Measurements from ENCODE around the gene RBMY1D. TPM values are rescaled to one million over a fixed set of nuclear protein-coding genes. Genes with fewer than 3 reads are reported as not detected.
"Not testable (repeated sequence)": the region's sequence is repeated elsewhere in the genome, so short reads cannot be mapped to it uniquely, and the experiment has no call there.

Gene RBMY1D
- total RNA-seq: not detected

DNA sequence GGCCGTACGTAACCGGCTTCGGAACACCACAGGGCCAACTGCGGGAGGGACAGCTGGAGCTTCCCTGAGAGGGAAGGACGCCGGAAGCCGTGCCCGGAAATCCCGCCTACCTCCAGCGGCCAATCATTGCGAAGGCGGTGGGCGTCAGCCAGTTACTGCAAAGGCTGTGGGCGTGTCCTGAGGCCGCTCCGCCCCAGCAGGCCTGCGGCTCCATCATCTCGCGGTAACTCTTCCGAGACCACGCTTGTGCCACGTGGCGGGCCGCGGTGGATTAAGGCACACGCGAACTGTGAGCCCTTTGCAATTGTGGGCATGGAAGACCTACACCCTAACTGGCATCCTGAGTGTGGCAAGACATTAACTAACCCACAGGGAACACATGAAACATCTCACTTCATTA, at the start of gene RBMY1D:
Gene RBMY1D, minus strand, starts transcription at position 101 of the 400 bp plus-strand sequence. CDS start 2,013 bp downstream, outside the sequence.
- H3K27me3 ChIP-seq; intact Hi-C loops (cut with DNase I); H3K36me3 ChIP-seq; DNase-seq (ENCODE audit: low spot score in 2 of 2); H3K9me3 ChIP-seq; H3K4me3 ChIP-seq; H3K4me1 ChIP-seq; H3K27ac ChIP-seq: not testable (repeated sequence)

DNA sequence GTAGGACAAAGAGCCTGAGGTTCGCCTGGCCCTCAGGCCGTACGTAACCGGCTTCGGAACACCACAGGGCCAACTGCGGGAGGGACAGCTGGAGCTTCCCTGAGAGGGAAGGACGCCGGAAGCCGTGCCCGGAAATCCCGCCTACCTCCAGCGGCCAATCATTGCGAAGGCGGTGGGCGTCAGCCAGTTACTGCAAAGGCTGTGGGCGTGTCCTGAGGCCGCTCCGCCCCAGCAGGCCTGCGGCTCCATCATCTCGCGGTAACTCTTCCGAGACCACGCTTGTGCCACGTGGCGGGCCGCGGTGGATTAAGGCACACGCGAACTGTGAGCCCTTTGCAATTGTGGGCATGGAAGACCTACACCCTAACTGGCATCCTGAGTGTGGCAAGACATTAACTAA, 23.6 kb upstream of the RBMY1D start, which contains the start of gene RBMY1E:
Gene RBMY1E, minus strand, starts transcription at position 101 of the 400 bp plus-strand sequence. CDS start 1,978 bp downstream, outside the sequence.
- intact Hi-C loops (cut with DNase I): not testable (repeated sequence)

DNA sequence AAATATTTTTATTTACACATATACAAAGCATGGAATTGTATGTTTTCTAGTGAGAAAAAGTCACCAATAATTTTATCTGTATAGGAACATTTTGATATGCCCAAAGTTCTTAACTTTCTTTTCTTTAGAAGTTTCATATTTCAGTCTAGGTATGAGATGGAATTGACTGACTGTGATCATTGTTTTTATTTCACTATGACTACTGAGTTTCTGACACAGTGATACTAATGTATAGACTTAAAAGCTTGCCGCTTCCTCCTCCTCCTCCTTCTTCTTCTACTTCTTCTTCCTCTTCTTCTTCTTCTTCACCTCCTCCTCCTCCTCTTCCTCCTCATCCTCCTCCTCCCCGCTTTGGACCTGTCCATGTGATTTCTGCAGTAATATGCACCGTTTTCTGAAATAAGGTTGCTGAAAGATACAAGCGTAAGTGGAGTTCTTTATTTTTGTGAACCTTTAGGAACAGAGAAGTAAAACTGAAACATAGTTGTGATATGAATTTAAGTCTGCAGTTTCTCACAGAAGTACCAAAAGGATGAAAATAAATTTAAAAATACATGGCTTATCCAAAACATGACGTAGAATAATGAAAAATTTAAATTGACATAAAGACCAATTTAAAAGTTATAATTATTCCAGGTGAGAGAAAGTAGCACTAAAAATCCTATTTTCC, 24.8 kb downstream of the RBMY1D start:
- intact Hi-C loops (cut with DNase I); H3K4me3 ChIP-seq; H3K27me3 ChIP-seq; H3K4me1 ChIP-seq; H3K27ac ChIP-seq; DNase-seq (ENCODE audit: low spot score in 2 of 2); H3K9me3 ChIP-seq; H3K36me3 ChIP-seq: not testable (repeated sequence)

More for the DNA sequence above, 23.6 kb upstream of the RBMY1D start, which contains the start of gene RBMY1E:
- H3K9me3 ChIP-seq; H3K36me3 ChIP-seq; DNase-seq (ENCODE audit: low spot score in 2 of 2); H3K4me3 ChIP-seq; H3K27me3 ChIP-seq; H3K4me1 ChIP-seq; H3K27ac ChIP-seq: not testable (repeated sequence)

DNA sequence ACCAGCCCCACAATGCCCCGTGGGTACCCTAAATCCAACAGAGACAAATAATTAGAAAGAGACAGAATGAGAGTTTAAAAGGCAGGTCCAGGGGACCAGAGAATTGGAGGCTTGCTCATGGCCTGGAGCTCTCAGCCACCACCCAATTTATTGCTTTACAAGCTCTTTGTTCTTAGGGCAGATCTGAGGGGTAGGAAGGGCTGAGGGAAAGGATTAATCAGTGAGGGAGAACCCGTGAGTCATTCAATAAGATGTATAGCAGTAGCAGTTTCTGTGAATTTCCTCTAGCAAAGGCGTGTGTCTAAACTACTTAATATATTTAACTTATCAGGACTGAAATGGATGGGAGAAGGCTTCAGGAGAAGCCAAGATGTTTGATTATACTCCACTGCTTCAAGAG, 48.8 kb downstream of the RBMY1D start:
- TF ChIP-seq, protein P1, sequence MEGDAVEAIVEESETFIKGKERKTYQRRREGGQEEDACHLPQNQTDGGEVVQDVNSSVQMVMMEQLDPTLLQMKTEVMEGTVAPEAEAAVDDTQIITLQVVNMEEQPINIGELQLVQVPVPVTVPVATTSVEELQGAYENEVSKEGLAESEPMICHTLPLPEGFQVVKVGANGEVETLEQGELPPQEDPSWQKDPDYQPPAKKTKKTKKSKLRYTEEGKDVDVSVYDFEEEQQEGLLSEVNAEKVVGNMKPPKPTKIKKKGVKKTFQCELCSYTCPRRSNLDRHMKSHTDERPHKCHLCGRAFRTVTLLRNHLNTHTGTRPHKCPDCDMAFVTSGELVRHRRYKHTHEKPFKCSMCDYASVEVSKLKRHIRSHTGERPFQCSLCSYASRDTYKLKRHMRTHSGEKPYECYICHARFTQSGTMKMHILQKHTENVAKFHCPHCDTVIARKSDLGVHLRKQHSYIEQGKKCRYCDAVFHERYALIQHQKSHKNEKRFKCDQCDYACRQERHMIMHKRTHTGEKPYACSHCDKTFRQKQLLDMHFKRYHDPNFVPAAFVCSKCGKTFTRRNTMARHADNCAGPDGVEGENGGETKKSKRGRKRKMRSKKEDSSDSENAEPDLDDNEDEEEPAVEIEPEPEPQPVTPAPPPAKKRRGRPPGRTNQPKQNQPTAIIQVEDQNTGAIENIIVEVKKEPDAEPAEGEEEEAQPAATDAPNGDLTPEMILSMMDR (IDR thresholded peaks at IDR 0.05): no peak
- intact Hi-C loops (cut with DNase I): no loop called here
- Histone ChIP-seq H3K4me1 (no peaks in the 10 kb centered on the region), H3K27ac (no peak overlapping the region), H3K9me3 (no peaks in the 10 kb centered on the region), H3K27me3 (no peaks in the 10 kb centered on the region), H3K36me3 (no peaks in the 10 kb centered on the region), H3K4me3 (no peak overlapping the region)
- no peak for DNase-seq (ENCODE audit: low spot score in 2 of 2)

DNA sequence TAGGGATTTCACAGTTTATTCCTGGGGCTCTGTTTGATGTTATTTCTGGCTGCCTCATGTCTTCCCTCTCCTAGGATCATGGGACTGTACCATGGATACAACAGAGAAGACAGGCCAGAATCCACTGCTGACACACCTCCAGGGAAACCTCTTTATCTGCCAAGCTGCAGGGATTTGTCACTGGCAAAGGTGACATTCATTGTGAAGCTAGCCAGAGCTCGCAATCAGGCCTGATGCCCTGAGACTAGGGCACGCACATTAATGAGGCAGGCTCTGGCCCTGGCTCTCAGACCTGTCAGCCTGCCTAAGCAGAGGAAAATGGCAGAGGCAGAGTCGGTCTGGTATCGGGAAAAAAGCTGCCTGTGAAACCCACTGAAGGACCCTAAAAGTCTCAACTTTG, 52.2 kb downstream of the RBMY1D start:
- no peaks in the 10 kb centered on the region for H3K27me3 ChIP-seq
- no peaks in the 10 kb centered on the region for H3K36me3 ChIP-seq
- intact Hi-C loops (cut with DNase I): no loop called here
- DNase-seq (ENCODE audit: low spot score in 2 of 2): no peak
- no peaks in the 10 kb centered on the region for H3K9me3 ChIP-seq
- H3K4me1 ChIP-seq: no peaks in the 10 kb centered on the region
- H3K4me3 ChIP-seq: no peak overlapping the region
- TF ChIP-seq, protein P1 (IDR thresholded peaks at IDR 0.05): no peak
- no peak overlapping the region for H3K27ac ChIP-seq

DNA sequence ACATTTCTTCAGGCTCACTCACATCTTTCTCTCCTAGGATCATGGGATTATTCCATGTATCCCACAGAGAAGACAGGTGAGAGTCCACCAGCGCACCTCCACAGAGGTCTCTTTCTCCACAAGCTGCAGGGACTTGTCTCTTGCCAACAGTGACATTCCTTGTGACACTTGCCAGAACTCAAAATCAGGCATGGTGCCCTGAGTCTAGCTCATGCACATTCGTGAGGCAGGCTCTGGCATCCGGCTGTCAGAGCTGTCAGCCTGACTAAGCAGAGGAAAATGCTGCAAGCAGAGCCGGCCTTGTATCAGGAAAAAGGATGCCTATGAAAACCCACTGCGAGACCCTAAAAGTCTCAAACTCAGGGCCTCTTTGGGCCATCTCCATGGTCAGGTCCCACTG, 54.8 kb downstream of the RBMY1D start:
- no peaks in the 10 kb centered on the region for H3K9me3 ChIP-seq
- DNase-seq (ENCODE audit: low spot score in 2 of 2): no peak
- no peak overlapping the region for H3K4me3 ChIP-seq
- H3K27ac ChIP-seq: no peak overlapping the region
- intact Hi-C loops (cut with DNase I): no loop called here
- H3K27me3 ChIP-seq: no peaks in the 10 kb centered on the region
- H3K36me3 ChIP-seq: no peaks in the 10 kb centered on the region
- H3K4me1 ChIP-seq: no peaks in the 10 kb centered on the region
- TF ChIP-seq, protein P1 (IDR thresholded peaks at IDR 0.05): no peak

DNA sequence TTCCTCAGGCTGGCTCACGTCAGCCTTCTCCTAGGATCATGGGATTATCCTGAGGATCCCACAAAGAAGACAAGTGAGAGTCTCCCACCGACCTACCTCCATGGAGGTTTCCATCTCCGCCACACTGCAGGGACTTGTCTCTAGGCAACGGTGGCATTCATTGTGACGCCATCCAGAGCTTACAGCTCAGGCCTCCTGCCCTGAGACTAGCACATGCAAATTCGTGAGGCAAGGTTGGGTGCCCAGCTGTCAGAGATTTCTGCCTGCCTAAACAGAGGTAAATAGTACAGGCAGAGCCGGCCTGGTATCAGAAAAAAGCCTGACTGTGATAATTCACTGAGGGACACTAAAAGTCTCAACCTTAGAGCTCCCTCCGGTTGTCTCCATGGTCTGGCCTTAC, 58.0 kb downstream of the RBMY1D start:
- intact Hi-C loops (cut with DNase I): no loop called here
- no peak overlapping the region for H3K27ac ChIP-seq
- DNase-seq (ENCODE audit: low spot score in 2 of 2): no peak
- no peaks in the 10 kb centered on the region for H3K27me3 ChIP-seq
- H3K4me3 ChIP-seq: no peak overlapping the region
- H3K9me3 ChIP-seq: no peaks in the 10 kb centered on the region
- no peaks in the 10 kb centered on the region for H3K36me3 ChIP-seq
- TF ChIP-seq, protein P1 (IDR thresholded peaks at IDR 0.05): no peak
- H3K4me1 ChIP-seq: no peaks in the 10 kb centered on the region
